HG02981 (cell line): ENCODE measurements around the gene CDX2.

Experiments used
- ATAC-seq: cut with Tn5 transposase; IDR thresholded peaks from one replicate; pipeline ENCODE4 v1.9.1; 2021; ENCODE audit warnings: mild to moderate bottlenecking, moderate library complexity; ENCODE audit not compliant: unreplicated experiment

Gene CDX2

GRCh38 chr13:27918918-27919658, 50.0 kb downstream of the CDX2 start:
- no peak for ATAC-seq

DNA sequence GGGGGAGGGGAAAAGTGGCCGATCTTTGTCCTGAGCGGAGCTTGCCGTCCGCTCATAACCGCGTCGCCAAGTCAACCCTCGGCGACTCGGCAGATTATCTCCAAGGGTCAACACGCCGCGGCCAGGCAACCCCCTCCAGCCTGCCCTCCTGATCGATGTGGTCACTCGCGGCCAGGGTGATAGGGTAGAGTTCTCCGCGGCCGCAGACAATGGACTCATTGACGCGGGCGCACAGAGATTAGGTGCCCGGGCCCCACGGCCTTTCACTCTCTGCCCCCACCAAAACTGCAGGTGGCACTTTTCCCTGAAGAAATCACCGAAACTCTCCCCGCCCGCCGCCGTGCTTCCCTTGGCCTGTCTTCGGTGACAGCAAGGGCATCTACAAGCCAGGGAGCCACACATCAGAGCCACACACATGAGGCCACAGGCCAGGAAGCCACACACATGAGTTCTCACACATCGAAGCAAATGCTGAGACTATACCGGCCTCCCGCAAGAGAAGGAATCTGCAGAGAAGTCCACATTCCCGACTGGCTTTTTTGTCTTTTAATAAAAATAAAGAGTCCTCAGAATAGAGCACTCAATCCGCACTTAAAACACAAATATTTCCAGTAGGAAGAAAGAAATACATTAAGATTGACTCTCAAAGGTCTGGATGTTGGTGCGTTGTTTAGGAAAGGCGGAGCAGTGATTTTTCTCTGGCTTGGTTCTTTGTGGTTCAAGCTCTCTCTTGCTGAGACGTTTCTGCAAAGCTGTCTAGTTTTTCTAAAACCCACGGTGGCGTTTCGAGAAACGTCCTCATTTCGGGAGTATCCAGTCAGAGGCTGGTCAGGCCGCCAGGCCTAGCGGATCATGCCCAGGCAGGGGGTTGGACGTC, 50.8 kb downstream of the CDX2 start:
- no peak for ATAC-seq

GRCh38 chr13:27917121-27917947, 51.8 kb downstream of the CDX2 start:
- no peak for ATAC-seq

DNA sequence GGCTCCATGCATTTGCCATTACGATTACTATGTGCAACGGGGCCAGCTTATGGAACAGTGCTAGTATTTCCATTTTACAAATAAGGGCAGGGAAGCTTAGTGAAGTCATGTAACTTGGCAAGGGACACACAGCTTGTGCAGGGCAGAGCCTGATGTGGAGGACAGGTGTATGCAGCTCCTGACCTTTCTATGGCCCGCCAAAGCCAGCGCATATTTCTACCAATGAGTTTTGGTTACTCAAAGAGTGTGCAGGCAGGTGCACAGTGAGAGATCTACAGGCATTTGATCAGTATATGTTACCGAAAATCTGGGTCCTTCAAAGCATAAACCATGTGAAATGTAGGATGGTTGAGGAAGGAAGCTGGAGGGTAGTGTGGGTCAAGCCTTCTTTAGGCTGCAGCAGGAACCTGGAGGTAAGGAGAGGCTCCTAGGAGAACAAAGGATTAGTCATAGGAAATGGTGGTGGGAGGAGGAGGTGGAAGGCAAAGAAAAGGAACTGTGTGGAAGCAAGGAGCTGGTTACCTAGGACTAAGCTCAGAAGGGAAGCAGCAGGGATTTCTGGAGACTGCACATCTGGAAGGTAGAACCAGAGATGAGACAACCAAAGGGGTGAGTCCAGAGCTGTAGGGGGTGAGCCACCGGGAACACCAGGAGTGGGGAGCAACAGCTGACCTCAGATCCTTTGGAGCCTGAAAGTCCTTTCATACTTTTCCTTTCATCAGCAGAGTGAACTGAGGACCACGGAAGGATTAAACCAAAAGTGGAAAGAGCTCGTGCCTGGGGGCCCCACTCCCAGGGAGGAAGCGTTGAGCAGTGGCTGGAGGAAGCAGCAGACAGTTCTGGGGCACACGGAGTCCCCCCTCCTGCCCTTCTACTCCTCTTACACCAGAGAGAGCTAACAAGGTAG, 53.6 kb downstream of the CDX2 start:
- no peak for ATAC-seq

- ATAC-seq, result no peak
Measured at GRCh38 chr13:27913160-27913559, 56.0 kb downstream of the CDX2 start.

GRCh38 chr13:27911521-27911920, 57.6 kb downstream of the CDX2 start:
- ATAC-seq, result no peak
